Measurements from ENCODE around the gene MED12L.
"Not testable (repeated sequence)": the region's sequence is repeated elsewhere in the genome, so short reads cannot be mapped to it uniquely, and the experiment has no call there.

MED12L gene

GRCh38 chr3:151372063-151372820 lies 286.8 kb downstream of the MED12L start:
- intact Hi-C loops (cut with DNase I) = no loop called here
- no peak for DNase-seq

- DNase-seq = no peak
- intact Hi-C loops (cut with DNase I) = no loop called here
These were observed 292.4 kb downstream of the MED12L start for GRCh38 chr3:151377768-151378385.

GRCh38 chr3:151379083-151379734 lies 293.7 kb downstream of the MED12L start:
- peak in 39 of 42 donors; percentile 5 to 70 (median 38) for DNase-seq

GRCh38 chr3:151382671-151383070 lies 297.2 kb downstream of the MED12L start:
- no peak for DNase-seq
- intact Hi-C loops (cut with DNase I) = no loop called here

More at GRCh38 chr3:151379083-151379734, 293.7 kb downstream of the MED12L start:
- intact Hi-C loops (cut with DNase I) = no loop called here

GRCh38 chr3:151383111-151383510 lies 297.6 kb downstream of the MED12L start:
- DNase-seq = no peak
- intact Hi-C loops (cut with DNase I) = no loop called here

GRCh38 chr3:151383956-151384355 lies 298.5 kb downstream of the MED12L start:
- no peak for DNase-seq
- intact Hi-C loops (cut with DNase I) = no loop called here

GRCh38 chr3:151384741-151385174 lies 299.3 kb downstream of the MED12L start, which contains the start of gene P2RY12:
TSS of gene P2RY12 (minus strand) at chr3:151384753. CDS start at chr3:151338845, 45,908 bp downstream.
- intact Hi-C loops (cut with DNase I) = no loop called here
- peak in 1 of 42 donors; percentile 8 for DNase-seq

GRCh38 chr3:151386056-151386455 lies 300.6 kb downstream of the MED12L start:
- no peak for DNase-seq
- intact Hi-C loops (cut with DNase I) = no loop called here

GRCh38 chr3:151387432-151387831 lies 302.0 kb downstream of the MED12L start:
- DNase-seq = no peak
- intact Hi-C loops (cut with DNase I) = no loop called here

- DNase-seq = peak in 7 of 42 donors; percentile 4 to 43 (median 10)
- intact Hi-C loops (cut with DNase I) = no loop called here
These were observed 302.4 kb downstream of the MED12L start for GRCh38 chr3:151387842-151388241.

GRCh38 chr3:151391720-151392119 lies 306.3 kb downstream of the MED12L start:
- intact Hi-C loops (cut with DNase I) = no loop called here
- DNase-seq = no peak

- intact Hi-C loops (cut with DNase I); DNase-seq: not testable (repeated sequence)
These were observed 306.7 kb downstream of the MED12L start for GRCh38 chr3:151392191-151392590.

- intact Hi-C loops (cut with DNase I) = no loop called here
- no peak for DNase-seq
These were observed 307.8 kb downstream of the MED12L start for GRCh38 chr3:151393146-151393830.

GRCh38 chr3:151393941-151394340 lies 308.5 kb downstream of the MED12L start:
- DNase-seq = no peak
- intact Hi-C loops (cut with DNase I) = no loop called here

GRCh38 chr3:151394611-151395010 lies 309.1 kb downstream of the MED12L start:
- no peak for DNase-seq
- intact Hi-C loops (cut with DNase I) = no loop called here

- intact Hi-C loops (cut with DNase I) = no loop called here
- no peak for DNase-seq
These were observed 310.3 kb downstream of the MED12L start for GRCh38 chr3:151395806-151396205.

- DNase-seq = no peak
- intact Hi-C loops (cut with DNase I) = no loop called here
These were observed 313.4 kb downstream of the MED12L start for GRCh38 chr3:151398895-151399294.

GRCh38 chr3:151400341-151400740 lies 314.9 kb downstream of the MED12L start:
- no peak for DNase-seq

GRCh38 chr3:151402349-151402748 lies 316.9 kb downstream of the MED12L start:
- DNase-seq = no peak
- intact Hi-C loops (cut with DNase I) = no loop called here

More at GRCh38 chr3:151400341-151400740, 314.9 kb downstream of the MED12L start:
- intact Hi-C loops (cut with DNase I) = no loop called here
